Tibial nerve (tissue), 4 donors: ENCODE measurements around the gene VAMP3.

Experiments used
- CTCF ChIP-seq, 5 experiments: fragments of 200-600 bp in 3 of 5; fragments of 450-650 bp in 2 of 5; sonication (generic) in 3 of 5; IDR thresholded peaks; one replicate each; pipeline ENCODE4 v1.5.1; 2016 to 2019; ENCODE audit warnings: antibody characterized with exemption in 5 of 5, mild to moderate bottlenecking in 3 of 5, moderate library complexity in 2 of 5
- EP300 ChIP-seq, 2 donors: sonication (generic); formaldehyde crosslinking; IDR thresholded peaks; one replicate each; pipeline ENCODE4 v1.6.1; 2017; ENCODE audit warnings: antibody characterized with exemption in 2 of 2, mild to moderate bottlenecking in 1 of 2

GRCh38 chr1:7781501-7781900 lies 10.4 kb downstream of the VAMP3 start:
- TF ChIP-seq CTCF (IDR thresholded peaks at IDR 0.05) (no peak), EP300 (IDR thresholded peaks at IDR 0.05) (no peak)
